Caco-2 (cell line): ENCODE data around the gene CLSTN2. TPM values are rescaled to one million over a fixed set of nuclear protein-coding genes. Genes with fewer than 3 reads are reported as not detected.

Source experiments
- BruUV-seq: library from RNA; stranded (reverse); fragments of 400-500 nt; replicated peaks from 2 replicates; lab custom pipeline; 2021; lab: Mats Ljungman, UMichigan
- CTCF ChIA-PET: fragments of 300-600 bp; sonication (Branson Sonifier 250); formaldehyde crosslinking; loops from one replicate; lab custom pipeline; 2022; ENCODE audit warnings: antibody characterized with exemption; lab: Charles Lee
- POLR2A ChIA-PET: fragments of 300-600 bp; sonication (Branson Sonifier 250); formaldehyde crosslinking; loops from one replicate; lab custom pipeline; 2022; ENCODE audit warnings: antibody characterized with exemption; lab: Charles Lee
- DNase-seq, 2 experiments: peaks; one replicate each; pipeline versions ENCODE4 v3.0.0 to v3.0.0-alpha.2; 2020 to 2022
- H3K27me3 ChIP-seq: replicated peaks from 2 replicates; pipeline ENCODE4 v1.6.0; 2011; ENCODE audit warnings: low read length; ENCODE audit not compliant: control insufficient read depth, insufficient read depth
- H3K36me3 ChIP-seq: 2 replicates; pipeline ENCODE4 v1.5.1; 2011; ENCODE audit warnings: low read length; ENCODE audit not compliant: control insufficient read depth, insufficient read depth
- H3K4me1 ChIP-seq: fragments of 250-450 bp; sonication (Bioruptor Pico); 2 replicates; pipeline ENCODE4 v1.5.1; 2020; ENCODE audit warnings: mild to moderate bottlenecking
- H3K4me3 ChIP-seq: 2 replicates; pipeline ENCODE4 v1.5.1; 2011; ENCODE audit warnings: low read depth, mild to moderate bottlenecking, control low read depth, low read length
- H3K9me3 ChIP-seq: fragments of 250-450 bp; sonication (Bioruptor Pico); 2 replicates; pipeline ENCODE4 v1.5.1; 2020; ENCODE audit warnings: mild to moderate bottlenecking, moderate library complexity
- H3K27ac Mint-ChIP-seq: one replicate; pipeline ENCODE4 v1.8.0; 2022; ENCODE audit warnings: mixed read lengths; ENCODE audit not compliant: unreplicated experiment
- H3K27me3 Mint-ChIP-seq: one replicate; pipeline ENCODE4 v1.8.0; 2022; ENCODE audit warnings: mixed read lengths; ENCODE audit not compliant: insufficient read depth, unreplicated experiment
- H3K36me3 Mint-ChIP-seq: one replicate; pipeline ENCODE4 v1.8.0; 2022; ENCODE audit warnings: mild to moderate bottlenecking, mixed read lengths; ENCODE audit not compliant: insufficient read depth, unreplicated experiment
- H3K4me1 Mint-ChIP-seq: one replicate; pipeline ENCODE4 v1.8.0; 2022; ENCODE audit warnings: low read depth, mixed read lengths; ENCODE audit not compliant: unreplicated experiment
- H3K4me3 Mint-ChIP-seq: one replicate; pipeline ENCODE4 v1.8.0; 2022; ENCODE audit warnings: mild to moderate bottlenecking, moderate library complexity, mixed read lengths; ENCODE audit not compliant: unreplicated experiment
- H3K9me3 Mint-ChIP-seq: one replicate; pipeline ENCODE4 v1.8.0; 2022; ENCODE audit warnings: mixed read lengths; ENCODE audit not compliant: unreplicated experiment
- CTCF ChIP-seq, 2 experiments: fragments of 200-600 bp in 1 of 2; IDR thresholded peaks; 1 replicate in 1 of 2; 2 replicates in 1 of 2; pipeline versions ENCODE4 v1.5.1 to v1.8.0; 2011 to 2022; ENCODE audit warnings: antibody characterized with exemption in 1 of 2, control low read depth in 1 of 2, inconsistent platforms in 1 of 2, low read depth in 1 of 2, low read length in 1 of 2, mild to moderate bottlenecking in 1 of 2, moderate library complexity in 1 of 2; ENCODE audit not compliant: insufficient read depth in 1 of 2, severe bottlenecking in 1 of 2, unreplicated experiment in 1 of 2
- intact Hi-C: fragments of 100-400 bp; cut with micrococcal nuclease; formaldehyde crosslinking; loops from one replicate; pipeline ENCODE4 v1.10.0; 2022; ENCODE audit not compliant: unreplicated experiment
- total RNA-seq: library from RNA; stranded (reverse); gene quantifications from 2 replicates; pipeline ENCODE4 v1.2.3, GENCODE V29; 2022

Gene CLSTN2
- total RNA-seq, 1 experiment from 2014 or later: 26.1 TPM

- Histone ChIP-seq H3K4me1 (no peaks in the 10 kb centered on the region), H3K4me3 (no peak overlapping the region), H3K27me3 (no peaks in the 10 kb centered on the region), H3K36me3 (no peaks in the 10 kb centered on the region), H3K9me3 (no peaks in the 10 kb centered on the region)
- TF ChIP-seq CTCF (IDR thresholded peaks at IDR 0.05; ENCODE audit: insufficient read depth in 1 of 2, low read depth in 1 of 2, low read length in 1 of 2, severe bottlenecking in 1 of 2, unreplicated experiment in 1 of 2): no peak
- no TSS peak for BruUV-seq
- ChIA-PET POLR2A (no interaction called here), CTCF (no interaction called here)
- no peak overlapping the region for H3K4me3 Mint-ChIP-seq
- no peak overlapping the region for H3K27ac Mint-ChIP-seq
- no peaks in the 10 kb centered on the region for H3K36me3 Mint-ChIP-seq
- peaks cover 7% of the 10 kb centered on the region for H3K27me3 Mint-ChIP-seq
- H3K4me1 Mint-ChIP-seq: no peaks in the 10 kb centered on the region
- no peak for DNase-seq
- no peaks in the 10 kb centered on the region for H3K9me3 Mint-ChIP-seq
- intact Hi-C loops: no loop called here
Measured at GRCh38 chr3:139957844-139958243, 22.9 kb downstream of the CLSTN2 start.

DNA sequence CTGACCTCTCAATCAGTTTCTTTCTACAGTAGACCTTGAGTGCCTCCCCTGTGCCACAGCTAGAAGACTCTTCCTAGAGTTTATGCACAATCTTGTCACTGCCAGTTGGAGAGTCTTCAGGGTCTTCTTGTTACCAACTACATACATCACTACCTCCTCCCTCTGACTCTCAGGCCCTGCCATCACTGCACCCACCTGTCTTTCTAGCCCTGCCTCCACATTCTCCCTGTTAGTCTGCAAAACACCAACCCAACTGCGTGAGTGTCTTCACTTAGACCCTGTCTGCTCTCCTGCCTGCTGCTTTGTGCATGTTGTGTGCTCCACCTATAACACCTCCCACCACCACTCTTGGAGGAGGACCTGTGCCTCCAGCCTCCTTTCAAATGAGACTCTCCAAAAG lies 34.4 kb downstream of the CLSTN2 start:
- CTCF ChIA-PET: no interaction called here

GRCh38 chr3:139970526-139970925 lies 35.5 kb downstream of the CLSTN2 start:
- H3K4me3 ChIP-seq: no peak overlapping the region
- Mint-ChIP-seq H3K27me3 (no peaks in the 10 kb centered on the region), H3K9me3 (no peaks in the 10 kb centered on the region), H3K4me3 (no peak overlapping the region), H3K36me3 (no peaks in the 10 kb centered on the region), H3K27ac (no peak overlapping the region), H3K4me1 (no peaks in the 10 kb centered on the region)
- no peaks in the 10 kb centered on the region for H3K9me3 ChIP-seq
- ChIA-PET CTCF (no interaction called here), POLR2A (no interaction called here)
- H3K4me1 ChIP-seq: no peaks in the 10 kb centered on the region
- DNase-seq: no peak
- no peak for TF ChIP-seq CTCF (IDR thresholded peaks at IDR 0.05; ENCODE audit: insufficient read depth in 1 of 2, low read depth in 1 of 2, low read length in 1 of 2, severe bottlenecking in 1 of 2, unreplicated experiment in 1 of 2)
- H3K27me3 ChIP-seq: no peaks in the 10 kb centered on the region
- H3K36me3 ChIP-seq: no peaks in the 10 kb centered on the region
- no TSS peak for BruUV-seq
- intact Hi-C loops: no loop called here

More for the DNA sequence above, 34.4 kb downstream of the CLSTN2 start:
- POLR2A ChIA-PET: no interaction called here
- no peak for TF ChIP-seq CTCF (IDR thresholded peaks at IDR 0.05; ENCODE audit: insufficient read depth in 1 of 2, low read depth in 1 of 2, low read length in 1 of 2, severe bottlenecking in 1 of 2, unreplicated experiment in 1 of 2)
- DNase-seq: no peak
- Histone ChIP-seq H3K36me3 (no peaks in the 10 kb centered on the region), H3K4me3 (no peak overlapping the region), H3K9me3 (no peaks in the 10 kb centered on the region), H3K27me3 (no peaks in the 10 kb centered on the region), H3K4me1 (no peaks in the 10 kb centered on the region)
- no peaks in the 10 kb centered on the region for H3K4me1 Mint-ChIP-seq
- BruUV-seq: no TSS peak
- no peak overlapping the region for H3K4me3 Mint-ChIP-seq
- peaks cover under 1% of the 10 kb centered on the region for H3K27me3 Mint-ChIP-seq
- intact Hi-C loops: no loop called here
- H3K9me3 Mint-ChIP-seq: no peaks in the 10 kb centered on the region
- no peaks in the 10 kb centered on the region for H3K36me3 Mint-ChIP-seq
- H3K27ac Mint-ChIP-seq: no peak overlapping the region
